ENCODE measurements around the gene YES1.

DNA sequence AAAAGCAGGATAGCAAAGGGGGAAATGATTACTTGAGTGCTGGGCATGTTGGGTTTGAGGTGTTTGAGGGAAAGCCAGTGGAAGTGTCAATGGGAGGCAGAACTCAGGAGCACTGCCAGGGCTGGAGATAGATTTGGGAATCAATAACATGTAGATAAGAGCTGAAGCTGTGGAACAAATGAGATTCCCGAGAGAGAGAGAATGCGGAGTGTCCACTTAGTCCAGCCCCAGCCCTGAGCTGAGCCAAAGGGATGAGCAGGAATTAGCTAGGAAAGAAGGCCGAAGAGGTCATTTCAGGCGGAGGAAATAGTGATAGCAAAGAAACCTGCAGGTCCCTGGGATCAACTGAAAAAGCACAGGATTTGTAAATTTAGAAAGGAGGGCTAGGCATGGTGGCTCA lies 21.2 kb upstream of the YES1 start:
- TF ChIP-seq, protein P1, sequence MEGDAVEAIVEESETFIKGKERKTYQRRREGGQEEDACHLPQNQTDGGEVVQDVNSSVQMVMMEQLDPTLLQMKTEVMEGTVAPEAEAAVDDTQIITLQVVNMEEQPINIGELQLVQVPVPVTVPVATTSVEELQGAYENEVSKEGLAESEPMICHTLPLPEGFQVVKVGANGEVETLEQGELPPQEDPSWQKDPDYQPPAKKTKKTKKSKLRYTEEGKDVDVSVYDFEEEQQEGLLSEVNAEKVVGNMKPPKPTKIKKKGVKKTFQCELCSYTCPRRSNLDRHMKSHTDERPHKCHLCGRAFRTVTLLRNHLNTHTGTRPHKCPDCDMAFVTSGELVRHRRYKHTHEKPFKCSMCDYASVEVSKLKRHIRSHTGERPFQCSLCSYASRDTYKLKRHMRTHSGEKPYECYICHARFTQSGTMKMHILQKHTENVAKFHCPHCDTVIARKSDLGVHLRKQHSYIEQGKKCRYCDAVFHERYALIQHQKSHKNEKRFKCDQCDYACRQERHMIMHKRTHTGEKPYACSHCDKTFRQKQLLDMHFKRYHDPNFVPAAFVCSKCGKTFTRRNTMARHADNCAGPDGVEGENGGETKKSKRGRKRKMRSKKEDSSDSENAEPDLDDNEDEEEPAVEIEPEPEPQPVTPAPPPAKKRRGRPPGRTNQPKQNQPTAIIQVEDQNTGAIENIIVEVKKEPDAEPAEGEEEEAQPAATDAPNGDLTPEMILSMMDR (IDR thresholded peaks at IDR 0.05), result no peak
- TF ChIP-seq POLR2A (IDR thresholded peaks at IDR 0.05) (no peak), POLR2AphosphoS5 (IDR thresholded peaks at IDR 0.05) (no peak)
